SK-N-SH (cell line): ENCODE measurements around the gene VWF. TPM values are rescaled to one million over a fixed set of nuclear protein-coding genes. Genes with fewer than 3 reads are reported as not detected.

ENCODE experiments used
- CTCF ChIA-PET: fragments of 300-600, 350-600 bp; formaldehyde crosslinking; extraction: SDS; loops from one replicate; lab custom pipeline; 2021; lab: Yijun Ruan, JAX
- POLR2A ChIA-PET: fragments of 350-600 bp; sonication (Branson Sonifier 250); formaldehyde crosslinking; extraction: SDS; loops from one replicate; lab custom pipeline; 2020; ENCODE audit warnings: antibody characterized with exemption, inconsistent platforms; lab: Yijun Ruan, JAX
- DNase-seq: peaks from one replicate; pipeline ENCODE4 v3.0.0; 2012
- H2AFZ ChIP-seq: fragments of 200-600 bp; sonication (generic); 2 replicates; pipeline ENCODE4 v1.8.1; 2016; ENCODE audit warnings: antibody characterized with exemption, mild to moderate bottlenecking, low read depth
- H3F3A ChIP-seq: fragments of 200-600 bp; sonication (generic); replicated peaks from 2 replicates; pipeline ENCODE3; 2016; ENCODE audit warnings: antibody characterized with exemption, mild to moderate bottlenecking; ENCODE audit not compliant: insufficient read depth
- H3K27ac ChIP-seq, 2 experiments: fragments of 200-500 bp in 1 of 2; fragments of 200-600 bp in 1 of 2; sonication (Bioruptor generic) in 1 of 2; sonication (generic), shearing (Covaris generic) in 1 of 2; 2 replicates each; pipeline versions ENCODE4 v1.5.1 to v1.6.1; 2014 to 2016; ENCODE audit warnings: low read depth in 2 of 2, inconsistent platforms in 1 of 2, low read length in 1 of 2, mild to moderate bottlenecking in 1 of 2, mixed read lengths in 1 of 2
- H3K27me3 ChIP-seq: fragments of 200-600 bp; sonication (generic), shearing (Covaris generic); 2 replicates; pipeline ENCODE4 v1.6.1; 2016; ENCODE audit warnings: mixed run types; ENCODE audit not compliant: insufficient read depth
- H3K36me3 ChIP-seq, 2 experiments: fragments of 200-500 bp in 1 of 2; fragments of 200-600 bp in 1 of 2; sonication (Bioruptor generic) in 1 of 2; sonication (generic) in 1 of 2; replicated peaks in 1 of 2; 2 replicates each; pipeline versions ENCODE3 to v1.5.1; 2014 to 2016; ENCODE audit warnings: low read length in 1 of 2, mild to moderate bottlenecking in 1 of 2; ENCODE audit not compliant: insufficient read depth in 2 of 2, control insufficient read depth in 1 of 2
- H3K4me1 ChIP-seq, 2 experiments: fragments of 200-500 bp in 1 of 2; fragments of 200-600 bp in 1 of 2; sonication (Bioruptor generic) in 1 of 2; sonication (generic), shearing (Covaris generic) in 1 of 2; 2 replicates each; pipeline versions ENCODE4 v1.5.1 to v1.6.1; 2014 to 2016; ENCODE audit warnings: low read depth in 1 of 2, low read length in 1 of 2, mixed run types in 1 of 2; ENCODE audit not compliant: insufficient read depth in 2 of 2, control insufficient read depth in 1 of 2
- H3K4me2 ChIP-seq: fragments of 200-600 bp; sonication (generic), shearing (Covaris generic); 2 replicates; pipeline ENCODE4 v1.6.1; 2017; ENCODE audit warnings: mixed run types
- H3K4me3 ChIP-seq, 2 experiments: fragments of 200-500 bp in 1 of 2; fragments of 200-600 bp in 1 of 2; sonication (Bioruptor generic) in 1 of 2; sonication (generic), shearing (Covaris generic) in 1 of 2; 2 replicates each; pipeline versions ENCODE4 v1.5.1 to v1.8.1; 2014 to 2016; ENCODE audit warnings: low read depth in 2 of 2, inconsistent platforms in 1 of 2, low read length in 1 of 2, mild to moderate bottlenecking in 1 of 2, mixed read lengths in 1 of 2, moderate library complexity in 1 of 2
- H3K79me2 ChIP-seq: fragments of 200-600 bp; sonication (generic); 2 replicates; pipeline ENCODE4 v1.8.1; 2017; ENCODE audit warnings: mild to moderate bottlenecking; ENCODE audit not compliant: insufficient read depth
- H3K9ac ChIP-seq: fragments of 200-600 bp; sonication (generic); 2 replicates; pipeline ENCODE4 v1.6.1; 2017; ENCODE audit warnings: mixed run types
- H3K9me2 ChIP-seq: fragments of 200-600 bp; sonication (generic); 2 replicates; pipeline ENCODE4 v1.6.1; 2017; ENCODE audit warnings: mixed run types
- H3K9me3 ChIP-seq: fragments of 200-600 bp; sonication (generic); 2 replicates; pipeline ENCODE4 v1.6.1; 2017; ENCODE audit warnings: mixed run types, mild to moderate bottlenecking, moderate library complexity
- H4K20me1 ChIP-seq: fragments of 200-600 bp; sonication (generic); 2 replicates; pipeline ENCODE4 v1.6.1; 2017; ENCODE audit warnings: mild to moderate bottlenecking, mixed run types; ENCODE audit not compliant: insufficient read depth
- CHD2 ChIP-seq: fragments of 150-350 bp; IDR thresholded peaks from 2 replicates; pipeline ENCODE4 v1.6.1; 2018; ENCODE audit warnings: low read length; ENCODE audit not compliant: partially characterized antibody
- ELF1 ChIP-seq: IDR thresholded peaks from 2 replicates; pipeline ENCODE4 v1.4.0; 2012
- EP300 ChIP-seq, 2 experiments: IDR thresholded peaks; 2 replicates each; pipeline versions ENCODE4 v1.4.0 to v1.6.1; 2012; ENCODE audit warnings: borderline replicate concordance in 1 of 2, low read depth in 1 of 2, low read length in 1 of 2
- EZH2phosphoT487 ChIP-seq: fragments of 200-600 bp; sonication (generic); IDR thresholded peaks from 2 replicates; pipeline ENCODE4 v1.6.1; 2017; ENCODE audit warnings: low read depth, mixed run types, mild to moderate bottlenecking, antibody characterized with exemption, moderate library complexity, borderline replicate concordance
- FOXJ3 ChIP-seq: sonication (generic); formaldehyde crosslinking; IDR thresholded peaks from 2 replicates; pipeline ENCODE4 v1.5.1; 2020; ENCODE audit warnings: mild to moderate bottlenecking, missing genetic modification reagents
- GABPA ChIP-seq: IDR thresholded peaks from 2 replicates; pipeline ENCODE4 v1.4.0; 2012; ENCODE audit warnings: low read depth, mild to moderate bottlenecking
- MEF2A ChIP-seq: IDR thresholded peaks from 2 replicates; pipeline ENCODE4 v1.4.0; 2012; ENCODE audit warnings: low read depth, borderline replicate concordance
- NFIC ChIP-seq: IDR thresholded peaks from 2 replicates; pipeline ENCODE4 v1.4.0; 2012; ENCODE audit warnings: borderline replicate concordance
- NRF1 ChIP-seq: IDR thresholded peaks from 2 replicates; pipeline ENCODE4 v1.6.1; 2012; ENCODE audit warnings: low read depth, mild to moderate bottlenecking, low read length
- POLR2AphosphoS5 ChIP-seq: IDR thresholded peaks from 2 replicates; pipeline ENCODE4 v1.6.1; 2012; ENCODE audit warnings: low read depth, low read length
- RAD21 ChIP-seq: IDR thresholded peaks from 2 replicates; pipeline ENCODE4 v1.6.1; 2012; ENCODE audit warnings: mild to moderate bottlenecking, low read length
- RCOR1 ChIP-seq: fragments of 150-350 bp; IDR thresholded peaks from 2 replicates; pipeline ENCODE4 v1.6.1; 2017; ENCODE audit warnings: antibody characterized with exemption, low read length
- RFX5 ChIP-seq: IDR thresholded peaks from 2 replicates; pipeline ENCODE4 v1.6.1; 2012; ENCODE audit warnings: mild to moderate bottlenecking, improper control_type of control experiment, low read length
- RXRA ChIP-seq: IDR thresholded peaks from 2 replicates; pipeline ENCODE4 v1.4.0; 2012; ENCODE audit warnings: low read depth, mild to moderate bottlenecking, borderline replicate concordance
- SIN3A ChIP-seq: IDR thresholded peaks from 2 replicates; pipeline ENCODE4 v1.6.1; 2012; ENCODE audit warnings: low read depth, mild to moderate bottlenecking, low read length, moderate library complexity, borderline replicate concordance
- SMC3 ChIP-seq: IDR thresholded peaks from 2 replicates; pipeline ENCODE4 v1.6.1; 2012; ENCODE audit warnings: low read depth, low read length, improper control_type of control experiment
- TCF12 ChIP-seq: IDR thresholded peaks from 2 replicates; pipeline ENCODE4 v1.4.0; 2012
- YY1 ChIP-seq: IDR thresholded peaks from 2 replicates; pipeline ENCODE4 v1.4.0; 2012; ENCODE audit warnings: low read depth, mild to moderate bottlenecking
- ZBTB33 ChIP-seq: IDR thresholded peaks from 2 replicates; pipeline ENCODE4 v1.4.0; 2012; ENCODE audit warnings: low read depth, borderline replicate concordance
- WGBS: methylation state at CpG from one replicate; pipeline ENCODE4 v1.1.6; 2017; ENCODE audit warnings: low lambda C conversion rate; 5-methylcytosine and 5-hydroxymethylcytosine counted together
- polyA plus RNA-seq, 3 experiments: library from polyadenylated mRNA; depleted of rRNA; stranded (reverse); fragments of >200 nt; gene quantifications; 2 replicates each; pipeline ENCODE4 v1.2.3, GENCODE V29; 2012
- TF ChIP-seq, protein P1 (sequence below): fragments of 200-600 bp; sonication (generic); IDR thresholded peaks from 2 replicates; pipeline ENCODE4 v1.6.1; 2017; ENCODE audit warnings: antibody characterized with exemption, mild to moderate bottlenecking, moderate library complexity

The VWF gene
- polyA plus RNA-seq, 1 of the 3 experiments (the other 2 are of a cell fraction) = 0.12 TPM

DNA sequence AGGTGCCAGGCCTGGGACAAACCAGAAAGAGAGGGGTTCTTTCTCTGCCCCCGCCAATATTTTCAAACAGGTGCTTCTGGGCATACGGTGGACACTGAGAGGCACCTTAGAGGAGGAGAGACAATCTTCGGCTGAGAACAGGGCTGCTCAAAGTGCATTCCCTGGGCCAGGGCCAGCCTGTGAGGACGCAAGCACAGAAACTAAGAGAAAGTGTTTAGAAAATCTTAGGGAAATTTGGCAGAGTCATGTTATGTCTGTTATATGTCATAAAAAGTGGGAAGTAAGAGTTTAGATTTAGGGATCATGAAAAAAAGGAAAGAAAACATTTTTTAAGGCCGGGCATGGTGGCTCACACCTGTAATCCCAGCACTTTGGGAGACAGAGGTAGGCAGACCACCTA lies 83.7 kb downstream of the VWF start (continued):
- TF ChIP-seq RXRA = no peak

DNA sequence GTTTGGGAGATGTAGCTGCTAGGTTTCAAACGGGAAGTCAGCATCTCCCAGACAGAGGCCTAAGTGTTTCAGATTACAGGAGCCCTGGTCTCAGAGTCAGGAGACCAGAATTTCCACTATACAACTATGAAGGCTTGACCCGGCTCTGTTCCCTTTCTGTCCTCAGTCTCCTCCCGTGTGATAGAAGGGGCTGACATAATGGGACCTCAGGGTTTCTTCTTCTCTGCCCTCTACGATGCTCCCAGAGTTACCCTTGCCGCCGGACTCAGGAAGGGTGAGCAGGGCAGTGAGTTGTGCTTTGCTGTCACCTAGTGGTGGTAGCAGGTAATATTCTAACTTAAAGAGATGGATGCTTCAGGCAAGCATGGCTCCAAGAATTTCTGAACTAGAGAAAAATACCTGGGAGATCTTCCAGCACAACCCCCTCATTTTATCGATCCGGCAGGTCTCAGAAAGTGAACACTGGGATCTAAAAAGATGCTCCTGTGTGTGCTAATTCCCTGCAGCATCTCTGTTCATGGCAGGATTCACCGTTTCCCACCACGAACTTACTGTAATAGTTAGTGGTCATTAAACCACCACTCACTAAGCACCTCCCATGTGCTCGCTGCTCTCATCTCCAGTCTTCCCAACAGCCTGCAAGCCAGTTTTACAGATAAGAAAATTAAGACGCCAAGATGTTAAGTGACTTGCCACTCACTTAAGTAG lies 84.4 kb downstream of the VWF start:
- 21% methylated on average over 12 of the region's 12 CpGs for WGBS
- Histone ChIP-seq H3K9ac (no peak overlapping the region), H3F3A (no peaks in the 10 kb centered on the region), H3K79me2 (no peaks in the 10 kb centered on the region), H3K27me3 (no peaks in the 10 kb centered on the region), H4K20me1 (no peaks in the 10 kb centered on the region), H3K9me2 (no peaks in the 10 kb centered on the region), H3K27ac (no peak overlapping the region; a peak in 1 of 4 replicates)
- POLR2A ChIA-PET = no interaction called here
- peak; percentile 83 for DNase-seq
- TF ChIP-seq RFX5 (no peak), MEF2A (no peak), TCF12 (no peak), GABPA (no peak), NFIC (no peak), RXRA (no peak), ELF1 (no peak), EZH2phosphoT487 (no peak), EP300 (IDR thresholded peaks at IDR 0.05; ENCODE audit: borderline replicate concordance in 1 of 2, low read depth in 1 of 2, low read length in 1 of 2) (no peak), YY1 (no peak), NRF1 (no peak), SIN3A (no peak), SMC3 (peak; percentile 83), RCOR1 (no peak), ZBTB33 (no peak), FOXJ3 (CRISPR knock-in tag) (no peak), POLR2AphosphoS5 (no peak), CHD2 (no peak), RAD21 (peak; percentile 98)
- TF ChIP-seq, protein P1, sequence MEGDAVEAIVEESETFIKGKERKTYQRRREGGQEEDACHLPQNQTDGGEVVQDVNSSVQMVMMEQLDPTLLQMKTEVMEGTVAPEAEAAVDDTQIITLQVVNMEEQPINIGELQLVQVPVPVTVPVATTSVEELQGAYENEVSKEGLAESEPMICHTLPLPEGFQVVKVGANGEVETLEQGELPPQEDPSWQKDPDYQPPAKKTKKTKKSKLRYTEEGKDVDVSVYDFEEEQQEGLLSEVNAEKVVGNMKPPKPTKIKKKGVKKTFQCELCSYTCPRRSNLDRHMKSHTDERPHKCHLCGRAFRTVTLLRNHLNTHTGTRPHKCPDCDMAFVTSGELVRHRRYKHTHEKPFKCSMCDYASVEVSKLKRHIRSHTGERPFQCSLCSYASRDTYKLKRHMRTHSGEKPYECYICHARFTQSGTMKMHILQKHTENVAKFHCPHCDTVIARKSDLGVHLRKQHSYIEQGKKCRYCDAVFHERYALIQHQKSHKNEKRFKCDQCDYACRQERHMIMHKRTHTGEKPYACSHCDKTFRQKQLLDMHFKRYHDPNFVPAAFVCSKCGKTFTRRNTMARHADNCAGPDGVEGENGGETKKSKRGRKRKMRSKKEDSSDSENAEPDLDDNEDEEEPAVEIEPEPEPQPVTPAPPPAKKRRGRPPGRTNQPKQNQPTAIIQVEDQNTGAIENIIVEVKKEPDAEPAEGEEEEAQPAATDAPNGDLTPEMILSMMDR = peak; percentile 90
- TF ChIP-seq, all 33 proteins: peak for 3
- no peak overlapping the region; a peak in 1 of 4 replicates for H3K4me3 ChIP-seq
- H3K36me3 ChIP-seq = no peaks in the 10 kb centered on the region
- 0 out of 2 replicates have a peak overlapping the region, but pooled peaks have one; percentile 28 for H2AFZ ChIP-seq
- peaks cover 0 to 12% of the 10 kb centered on the region in 2 experiments; a peak in 1 of 4 replicates for H3K4me1 ChIP-seq
- CTCF ChIA-PET = interaction anchor here (0.6 to 15.2 kb wide), 30 partner anchors 10 to 296 kb away, joined by 3 to 334 read pairs (median 4); no protein-coding TSS in a partner anchor
- H3K4me2 ChIP-seq = no peak overlapping the region
- no peaks in the 10 kb centered on the region for H3K9me3 ChIP-seq
